Tibial nerve (tissue), 3 donors: Measurements from ENCODE around the gene RFX4.

ENCODE experiments used
- CTCF ChIP-seq, 5 experiments: fragments of 200-600 bp in 3 of 5; fragments of 450-650 bp in 2 of 5; sonication (generic) in 3 of 5; IDR thresholded peaks; one replicate each; pipeline ENCODE4 v1.5.1; 2016 to 2019; ENCODE audit warnings: antibody characterized with exemption in 5 of 5, mild to moderate bottlenecking in 3 of 5, moderate library complexity in 2 of 5
- POLR2A ChIP-seq, 2 donors: fragments of 450-650 bp; IDR thresholded peaks; one replicate each; pipeline ENCODE4 v1.6.1; 2017; ENCODE audit warnings: antibody characterized with exemption in 2 of 2, mild to moderate bottlenecking in 2 of 2, moderate library complexity in 2 of 2

GRCh38 chr12:106790020-106790419, 207.2 kb downstream of the RFX4 start:
- TF ChIP-seq CTCF (IDR thresholded peaks at IDR 0.05) (no peak), POLR2A (IDR thresholded peaks at IDR 0.05) (no peak)
